Lung (tissue), 12 donors: Measurements from ENCODE around the gene KRT2. TPM values are rescaled to one million over a fixed set of nuclear protein-coding genes. Genes with fewer than 3 reads are reported as not detected.

ENCODE experiments used
- ATAC-seq: fragments of 200-7000 bp; cut with Tn5 transposase; one replicate; pipeline ENCODE4 v1.9.1; 2020; ENCODE audit warnings: moderate number of reproducible peaks; ENCODE audit not compliant: insufficient read depth, low FRiP score
- DNase-seq, 3 donors: peaks; one replicate each; pipeline ENCODE4 v3.0.0-alpha.2; 2013 to 2017
- H3K27ac ChIP-seq, 2 donors: one replicate each; pipeline ENCODE4 v1.5.1; 2013; ENCODE audit warnings: mild to moderate bottlenecking in 2 of 2, moderate library complexity in 2 of 2, control low read depth in 1 of 2, inconsistent platforms in 1 of 2, low read depth in 1 of 2, low read length in 1 of 2
- H3K27me3 ChIP-seq, 3 donors: one replicate each; pipeline ENCODE4 v1.5.1; 2013; ENCODE audit warnings: low read length in 2 of 3; ENCODE audit not compliant: control insufficient read depth in 3 of 3, insufficient read depth in 3 of 3
- H3K36me3 ChIP-seq, 4 donors: one replicate each; pipeline ENCODE4 v1.5.1; 2013; ENCODE audit warnings: low read length in 4 of 4, mild to moderate bottlenecking in 1 of 4, moderate library complexity in 1 of 4; ENCODE audit not compliant: control insufficient read depth in 4 of 4, insufficient read depth in 4 of 4
- H3K4me1 ChIP-seq, 5 donors: one replicate each; pipeline ENCODE4 v1.5.1; 2013; ENCODE audit warnings: low read length in 5 of 5, mild to moderate bottlenecking in 2 of 5, moderate library complexity in 1 of 5; ENCODE audit not compliant: control insufficient read depth in 5 of 5, insufficient read depth in 5 of 5
- H3K4me3 ChIP-seq: one replicate; pipeline ENCODE4 v1.5.1; 2013; ENCODE audit warnings: mild to moderate bottlenecking, control low read depth, moderate library complexity
- H3K9ac ChIP-seq, 2 donors: one replicate each; pipeline ENCODE4 v1.5.1; 2013; ENCODE audit warnings: low read length in 2 of 2, control low read depth in 1 of 2; ENCODE audit not compliant: insufficient read depth in 1 of 2
- H3K9me3 ChIP-seq, 4 donors: one replicate each; pipeline ENCODE4 v1.5.1; 2013; ENCODE audit warnings: low read length in 3 of 4, mild to moderate bottlenecking in 1 of 4, moderate library complexity in 1 of 4; ENCODE audit not compliant: control insufficient read depth in 4 of 4, insufficient read depth in 3 of 4
- WGBS, 2 donors: extraction: QIAGEN DNeasy Blood & Tissue Kit; methylation state at CpG; one replicate each; pipeline ENCODE4 v1.1.7; 2013; 5-methylcytosine and 5-hydroxymethylcytosine counted together
- polyA plus RNA-seq, 2 donors: library from polyadenylated mRNA; stranded (reverse); fragments of 200-250 nt; gene quantifications; one replicate each; pipeline ENCODE4 v1.2.1, GENCODE V29; 2013
- total RNA-seq, 2 donors: library from RNA; depleted of rRNA in 1 of 2; stranded (reverse); fragments of >200 nt in 1 of 2; gene quantifications; one replicate each; pipeline ENCODE4 v1.2.1, GENCODE V29; 2014 to 2021
- TF ChIP-seq, protein P1 (sequence below): IDR thresholded peaks from 2 replicates; pipeline ENCODE4 v1.5.1; 2012; ENCODE audit warnings: mild to moderate bottlenecking; ENCODE audit errors: control extremely low read depth, extremely low read depth
- donor health status: control.
- donor health status: control.
- donor health status: Bipolar disorder and iron deficiency.
- donor health status: healthy.
- donor health status: DM: yes; HTN: yes; CAD: no.

The KRT2 gene
- total and polyA plus RNA-seq, 4 donors = 0.03 TPM; not detected in 3

DNA sequence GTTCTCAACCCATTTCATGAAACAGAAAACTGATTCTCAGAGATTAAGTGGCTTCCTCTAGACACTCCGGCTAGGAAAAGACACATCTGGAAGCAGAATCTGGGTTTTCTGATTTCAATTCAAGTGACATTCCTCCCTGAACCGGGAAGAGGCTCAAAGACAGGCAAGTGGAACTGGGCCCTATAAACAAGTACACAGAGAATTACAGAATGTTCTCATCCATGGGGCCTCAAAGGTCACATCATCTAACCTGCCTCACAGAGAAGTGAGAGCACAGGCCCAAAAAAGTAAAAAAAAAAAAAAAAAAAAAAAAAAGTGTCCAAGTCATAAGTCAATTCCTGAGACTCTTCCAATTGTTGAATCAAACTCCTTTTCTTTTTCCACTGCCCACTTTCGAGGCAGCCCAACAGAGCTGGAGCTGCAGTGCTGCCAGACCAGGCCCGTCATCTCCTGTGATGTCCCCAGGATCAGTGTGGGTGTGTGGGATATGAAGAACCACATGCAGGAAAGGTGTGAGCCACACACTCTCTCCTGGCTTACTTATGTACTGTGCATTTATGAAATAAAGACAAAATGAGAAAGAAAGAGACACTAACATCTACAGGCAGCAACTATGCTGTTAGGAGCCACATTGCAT lies 31.0 kb upstream of the KRT2 start:
- TF ChIP-seq, protein P1, sequence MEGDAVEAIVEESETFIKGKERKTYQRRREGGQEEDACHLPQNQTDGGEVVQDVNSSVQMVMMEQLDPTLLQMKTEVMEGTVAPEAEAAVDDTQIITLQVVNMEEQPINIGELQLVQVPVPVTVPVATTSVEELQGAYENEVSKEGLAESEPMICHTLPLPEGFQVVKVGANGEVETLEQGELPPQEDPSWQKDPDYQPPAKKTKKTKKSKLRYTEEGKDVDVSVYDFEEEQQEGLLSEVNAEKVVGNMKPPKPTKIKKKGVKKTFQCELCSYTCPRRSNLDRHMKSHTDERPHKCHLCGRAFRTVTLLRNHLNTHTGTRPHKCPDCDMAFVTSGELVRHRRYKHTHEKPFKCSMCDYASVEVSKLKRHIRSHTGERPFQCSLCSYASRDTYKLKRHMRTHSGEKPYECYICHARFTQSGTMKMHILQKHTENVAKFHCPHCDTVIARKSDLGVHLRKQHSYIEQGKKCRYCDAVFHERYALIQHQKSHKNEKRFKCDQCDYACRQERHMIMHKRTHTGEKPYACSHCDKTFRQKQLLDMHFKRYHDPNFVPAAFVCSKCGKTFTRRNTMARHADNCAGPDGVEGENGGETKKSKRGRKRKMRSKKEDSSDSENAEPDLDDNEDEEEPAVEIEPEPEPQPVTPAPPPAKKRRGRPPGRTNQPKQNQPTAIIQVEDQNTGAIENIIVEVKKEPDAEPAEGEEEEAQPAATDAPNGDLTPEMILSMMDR = no peak
- no peaks in the 10 kb centered on the region for H3K9me3 ChIP-seq
- H3K36me3 ChIP-seq = no peaks in the 10 kb centered on the region
- no peaks in the 10 kb centered on the region for H3K4me1 ChIP-seq
- H3K4me3 ChIP-seq = no peak overlapping the region
- no peak overlapping the region for H3K27ac ChIP-seq
- WGBS, 2 donors = 76 to 88% methylated on average over 4 of the region's 4 CpGs
- no peak overlapping the region for H3K9ac ChIP-seq
- ATAC-seq = no peak
- DNase-seq = no peak
- H3K27me3 ChIP-seq = peaks cover 2 to 7% (median 3%) of the 10 kb centered on the region in 3 donors

DNA sequence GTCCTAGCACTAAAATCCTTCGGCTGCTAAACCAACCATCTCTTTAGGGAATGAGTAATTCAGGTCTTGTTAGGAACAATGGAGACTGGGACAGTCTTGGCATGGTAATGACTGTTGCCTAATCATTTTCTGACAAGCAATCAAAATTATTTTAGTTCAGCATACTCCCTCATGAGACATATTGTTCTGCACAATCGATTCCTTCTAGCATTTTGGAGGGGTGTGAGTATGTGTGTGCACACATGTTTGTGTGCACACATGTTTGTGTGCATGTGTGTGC lies 30.3 kb upstream of the KRT2 start:
- H3K9me3 ChIP-seq = no peaks in the 10 kb centered on the region
- H3K27ac ChIP-seq = no peak overlapping the region
- TF ChIP-seq, protein P1 = no peak
- no peak overlapping the region for H3K4me3 ChIP-seq
- 81 to 82% methylated on average over 2 of the region's 2 CpGs for WGBS, 2 donors
- no peak overlapping the region for H3K9ac ChIP-seq
- H3K36me3 ChIP-seq = no peaks in the 10 kb centered on the region
- peak in 1 of 3 donors; percentile 17 for DNase-seq
- no peaks in the 10 kb centered on the region for H3K4me1 ChIP-seq
- ATAC-seq = no peak
- peaks cover 1 to 5% (median 3%) of the 10 kb centered on the region in 3 donors for H3K27me3 ChIP-seq

GRCh38 chr12:52681526-52682380 lies 29.7 kb upstream of the KRT2 start:
- Histone ChIP-seq H3K27ac (no peak overlapping the region), H3K36me3 (no peaks in the 10 kb centered on the region), H3K4me1 (no peaks in the 10 kb centered on the region), H3K4me3 (no peak overlapping the region), H3K9ac (no peak overlapping the region), H3K27me3 (peaks cover 0 to 5% (median 3%) of the 10 kb centered on the region in 3 donors), H3K9me3 (peaks cover 0 to 1% (median 0%) of the 10 kb centered on the region in 4 donors)
- 66 to 75% methylated on average over 12 of the region's 12 CpGs for WGBS, 2 donors
- ATAC-seq = no peak
- TF ChIP-seq, protein P1 = no peak
- no peak for DNase-seq
